Measurements from ENCODE around the gene CRCP.
"Not testable (repeated sequence)": the region's sequence is repeated elsewhere in the genome, so short reads cannot be mapped to it uniquely, and the experiment has no call there.

DNA sequence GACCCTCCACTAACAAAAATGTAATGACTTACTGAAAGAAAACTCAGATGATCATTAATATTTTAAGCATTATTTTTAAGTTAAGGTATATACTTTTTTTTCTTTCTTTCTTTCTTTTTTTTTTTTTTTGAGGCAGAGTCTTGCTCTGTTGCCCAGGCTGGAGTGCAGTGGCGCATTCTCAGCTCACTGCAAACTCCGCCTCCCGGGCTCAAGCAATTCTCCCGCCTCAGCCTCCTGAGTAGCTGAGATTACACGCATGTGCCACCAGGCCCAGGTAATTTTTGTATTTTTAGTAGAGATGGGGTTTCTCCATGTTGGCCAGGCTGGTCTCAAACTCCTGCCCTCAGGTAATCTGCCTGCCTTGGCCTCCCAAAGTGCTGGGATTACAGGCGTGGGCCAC is 12.5 kb upstream of the CRCP start:
- TF ChIP-seq, protein P1, sequence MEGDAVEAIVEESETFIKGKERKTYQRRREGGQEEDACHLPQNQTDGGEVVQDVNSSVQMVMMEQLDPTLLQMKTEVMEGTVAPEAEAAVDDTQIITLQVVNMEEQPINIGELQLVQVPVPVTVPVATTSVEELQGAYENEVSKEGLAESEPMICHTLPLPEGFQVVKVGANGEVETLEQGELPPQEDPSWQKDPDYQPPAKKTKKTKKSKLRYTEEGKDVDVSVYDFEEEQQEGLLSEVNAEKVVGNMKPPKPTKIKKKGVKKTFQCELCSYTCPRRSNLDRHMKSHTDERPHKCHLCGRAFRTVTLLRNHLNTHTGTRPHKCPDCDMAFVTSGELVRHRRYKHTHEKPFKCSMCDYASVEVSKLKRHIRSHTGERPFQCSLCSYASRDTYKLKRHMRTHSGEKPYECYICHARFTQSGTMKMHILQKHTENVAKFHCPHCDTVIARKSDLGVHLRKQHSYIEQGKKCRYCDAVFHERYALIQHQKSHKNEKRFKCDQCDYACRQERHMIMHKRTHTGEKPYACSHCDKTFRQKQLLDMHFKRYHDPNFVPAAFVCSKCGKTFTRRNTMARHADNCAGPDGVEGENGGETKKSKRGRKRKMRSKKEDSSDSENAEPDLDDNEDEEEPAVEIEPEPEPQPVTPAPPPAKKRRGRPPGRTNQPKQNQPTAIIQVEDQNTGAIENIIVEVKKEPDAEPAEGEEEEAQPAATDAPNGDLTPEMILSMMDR (IDR thresholded peaks at IDR 0.05) = not testable (repeated sequence)
- not testable (repeated sequence) for TF ChIP-seq POLR2AphosphoS5 (IDR thresholded peaks at IDR 0.05)

All from stomach (tissue), 4 donors.